ENCODE data around the gene PLLP.

PLLP gene

GRCh38 chr16:57256601-57257395 lies 27.7 kb downstream of the PLLP start:
- H3K27ac ChIP-seq = no peak overlapping the region
- H3K4me1 ChIP-seq = peaks cover 13 to 23% (median 20%) of the 10 kb centered on the region in 10 experiments
- no peak overlapping the region for H3K4me3 ChIP-seq
- no peak overlapping the region for H3K4me2 ChIP-seq
- H3K9me3 ChIP-seq (replicated peaks in 1 of 11) = peaks cover 0 to 14% (median 11%) of the 10 kb centered on the region in 11 experiments; a peak in 21 of 22 replicates
- no peak for TF ChIP-seq Cebpa-rat (IDR thresholded peaks at IDR 0.05)
- peaks cover 21 to 44% (median 28%) of the 10 kb centered on the region in 11 experiments for H3K36me3 ChIP-seq
- H3K9ac ChIP-seq = no peak overlapping the region
- H4K20me1 ChIP-seq = no peaks in the 10 kb centered on the region; a peak in 1 of 22 replicates
- no peaks in the 10 kb centered on the region for H3K27me3 ChIP-seq

GRCh38 chr16:57255686-57256415 lies 28.6 kb downstream of the PLLP start:
- no peak overlapping the region for H3K4me3 ChIP-seq
- no peak overlapping the region for H3K9ac ChIP-seq
- no peak overlapping the region for H3K27ac ChIP-seq
- H3K4me1 ChIP-seq = peaks cover 13 to 22% (median 19%) of the 10 kb centered on the region in 10 experiments
- no peaks in the 10 kb centered on the region for H3K27me3 ChIP-seq
- H4K20me1 ChIP-seq = no peaks in the 10 kb centered on the region; a peak in 1 of 22 replicates
- no peak for TF ChIP-seq Cebpa-rat (IDR thresholded peaks at IDR 0.05)
- H3K4me2 ChIP-seq = no peak overlapping the region
- peaks cover 30 to 54% (median 37%) of the 10 kb centered on the region in 11 experiments for H3K36me3 ChIP-seq
- H3K9me3 ChIP-seq (replicated peaks in 1 of 11) = peaks cover 0 to 23% (median 19%) of the 10 kb centered on the region in 11 experiments; a peak in 21 of 22 replicates

- peak in 3 of 11 experiments; percentile 20 to 37 (median 26); a peak in 3 of 22 replicates for TF ChIP-seq Cebpa-rat (IDR thresholded peaks at IDR 0.05)
- Histone ChIP-seq H3K36me3 (peaks cover 52 to 78% (median 61%) of the 10 kb centered on the region in 11 experiments), H4K20me1 (no peaks in the 10 kb centered on the region; a peak in 1 of 22 replicates), H3K4me3 (no peak overlapping the region), H3K4me1 (no peaks in the 10 kb centered on the region), H3K9ac (no peak overlapping the region), H3K9me3 (replicated peaks in 1 of 11) (peaks cover 0 to 26% (median 20%) of the 10 kb centered on the region in 11 experiments; a peak in 21 of 22 replicates), H3K27me3 (no peaks in the 10 kb centered on the region), H3K27ac (no peak overlapping the region), H3K4me2 (no peak overlapping the region)
Measured at GRCh38 chr16:57253466-57253865, 31.0 kb downstream of the PLLP start.

GRCh38 chr16:57252148-57252721 lies 32.2 kb downstream of the PLLP start:
- peaks cover 58 to 90% (median 72%) of the 10 kb centered on the region in 11 experiments for H3K36me3 ChIP-seq
- H3K4me2 ChIP-seq = no peak overlapping the region
- no peaks in the 10 kb centered on the region for H3K4me1 ChIP-seq
- no peak for TF ChIP-seq Cebpa-rat (IDR thresholded peaks at IDR 0.05)
- no peak overlapping the region for H3K27ac ChIP-seq
- 0 out of 20 replicates have a peak overlapping the region, but pooled peaks of 1 of the 10 experiments have one; percentile 27 for H3K4me3 ChIP-seq
- H4K20me1 ChIP-seq = no peaks in the 10 kb centered on the region; a peak in 1 of 22 replicates
- no peaks in the 10 kb centered on the region for H3K27me3 ChIP-seq
- peaks cover 0 to 26% (median 20%) of the 10 kb centered on the region in 11 experiments; a peak in 21 of 22 replicates for H3K9me3 ChIP-seq (replicated peaks in 1 of 11)
- no peak overlapping the region for H3K9ac ChIP-seq

GRCh38 chr16:57251352-57251751 lies 33.1 kb downstream of the PLLP start:
- peaks cover 0 to 8% (median 2%) of the 10 kb centered on the region in 10 experiments; a peak in 12 of 20 replicates for H3K4me1 ChIP-seq
- H4K20me1 ChIP-seq = no peaks in the 10 kb centered on the region
- no peak overlapping the region for H3K27ac ChIP-seq
- H3K9me3 ChIP-seq (replicated peaks in 1 of 11) = peaks cover 0 to 26% (median 20%) of the 10 kb centered on the region in 11 experiments; a peak in 21 of 22 replicates
- H3K9ac ChIP-seq = no peak overlapping the region
- no peaks in the 10 kb centered on the region for H3K27me3 ChIP-seq
- TF ChIP-seq Cebpa-rat (IDR thresholded peaks at IDR 0.05) = no peak
- no peak overlapping the region for H3K4me2 ChIP-seq
- no peak overlapping the region for H3K4me3 ChIP-seq
- peaks cover 58 to 98% (median 77%) of the 10 kb centered on the region in 11 experiments for H3K36me3 ChIP-seq

- TF ChIP-seq Cebpa-rat (IDR thresholded peaks at IDR 0.05) = no peak
- no peaks in the 10 kb centered on the region for H4K20me1 ChIP-seq
- peaks cover 30 to 47% (median 40%) of the 10 kb centered on the region in 11 experiments for H3K36me3 ChIP-seq
- H3K4me2 ChIP-seq = peak overlapping the region; percentile 79 to 98 (median 90)
- H3K4me1 ChIP-seq = peaks cover 16 to 35% (median 25%) of the 10 kb centered on the region in 10 experiments
- H3K9ac ChIP-seq = peak overlapping the region; percentile 80 to 96 (median 87)
- no peaks in the 10 kb centered on the region for H3K27me3 ChIP-seq
- peak overlapping the region; percentile 56 to 93 (median 78) for H3K27ac ChIP-seq
- H3K9me3 ChIP-seq (replicated peaks in 1 of 11) = no peaks in the 10 kb centered on the region
- H3K4me3 ChIP-seq = peak overlapping the region; percentile 66 to 88 (median 80)
Measured at GRCh38 chr16:57245472-57246113, 38.9 kb downstream of the PLLP start.

GRCh38 chr16:57244767-57245471 lies 39.6 kb downstream of the PLLP start, which contains the start of gene ARL2BP:
TSS of gene ARL2BP (plus strand) at chr16:57245259. CDS start at chr16:57245368, 109 bp downstream.
- Histone ChIP-seq H3K9me3 (replicated peaks in 1 of 11) (no peaks in the 10 kb centered on the region), H3K4me1 (peaks cover 16 to 39% (median 27%) of the 10 kb centered on the region in 10 experiments), H3K36me3 (peaks cover 27 to 47% (median 39%) of the 10 kb centered on the region in 11 experiments), H4K20me1 (no peaks in the 10 kb centered on the region), H3K27me3 (no peaks in the 10 kb centered on the region), H3K27ac (peak within 1 kb of the TSS; percentile 56 to 93 (median 78)), H3K9ac (peak within 1 kb of the TSS; percentile 80 to 96 (median 87)), H3K4me3 (peak within 1 kb of the TSS; percentile 66 to 88 (median 80)), H3K4me2 (peak within 1 kb of the TSS; percentile 79 to 98 (median 90))
- TF ChIP-seq Cebpa-rat (IDR thresholded peaks at IDR 0.05) = no peak

- peaks cover 24 to 46% (median 39%) of the 10 kb centered on the region in 11 experiments for H3K36me3 ChIP-seq
- H3K9ac ChIP-seq = peak overlapping the region; percentile 66 to 96 (median 85); a peak in 21 of 22 replicates
- no peaks in the 10 kb centered on the region for H3K27me3 ChIP-seq
- no peak for TF ChIP-seq Cebpa-rat (IDR thresholded peaks at IDR 0.05)
- H3K27ac ChIP-seq = peak overlapping the region; percentile 16 to 79 (median 69); a peak in 21 of 22 replicates
- no peaks in the 10 kb centered on the region for H3K9me3 ChIP-seq (replicated peaks in 1 of 11)
- peak overlapping the region; percentile 66 to 88 (median 80) for H3K4me3 ChIP-seq
- H3K4me2 ChIP-seq = peak overlapping the region; percentile 66 to 98 (median 86)
- no peaks in the 10 kb centered on the region for H4K20me1 ChIP-seq
- peaks cover 16 to 39% (median 27%) of the 10 kb centered on the region in 10 experiments for H3K4me1 ChIP-seq
Measured at GRCh38 chr16:57244463-57244766, 40.1 kb downstream of the PLLP start.
